ENCODE measurements around the gene GRID2. TPM values are rescaled to one million over a fixed set of nuclear protein-coding genes. Genes with fewer than 3 reads are reported as not detected.

GRID2 gene
- total and polyA plus RNA-seq, 2 of the 4 experiments (the other 2 are of a cell fraction), result under 0.01 TPM; not detected in 1

- Histone ChIP-seq H2BK120ac (ENCODE audit: low read depth, low read length) (no peak overlapping the region), H2BK20ac (ENCODE audit: low read depth, low read length) (no peak overlapping the region), H3K56ac (ENCODE audit: extremely low read depth, insufficient read depth, low read length) (no peak overlapping the region), H3K36me3 (ENCODE audit: control insufficient read depth, insufficient read depth, low read length) (no peaks in the 10 kb centered on the region), H3K27ac (ENCODE audit: insufficient read depth, low read length) (no peak overlapping the region), H2BK5ac (ENCODE audit: low read depth, low read length, poor library complexity, severe bottlenecking) (no peak overlapping the region), H3K27me3 (ENCODE audit: control insufficient read depth, insufficient read depth, low read length) (no peaks in the 10 kb centered on the region), H3K4me2 (ENCODE audit: low read depth, low read length) (no peak overlapping the region), H3K4me1 (ENCODE audit: control insufficient read depth, insufficient read depth, low read length) (no peaks in the 10 kb centered on the region), H4K20me1 (ENCODE audit: insufficient read depth, low read length) (no peaks in the 10 kb centered on the region), H3K9me3 (ENCODE audit: control insufficient read depth, insufficient read depth, low read length) (no peaks in the 10 kb centered on the region), H2AK5ac (ENCODE audit: low read depth, low read length) (no peak overlapping the region), H3K14ac (replicated peaks; ENCODE audit: low read depth, low read length) (no peak overlapping the region), H4K91ac (ENCODE audit: insufficient read depth, low read depth, low read length) (no peak overlapping the region), H4K8ac (ENCODE audit: low read depth in 2 of 2, low read length in 2 of 2) (no peak overlapping the region), H2AFZ (replicated peaks; ENCODE audit: low read length, poor library complexity) (no peak overlapping the region), H3K18ac (ENCODE audit: low read depth, low read length) (no peak overlapping the region), H3K4me3 (ENCODE audit: insufficient read depth, low read depth, low read length) (no peak overlapping the region), H3K9ac (ENCODE audit: low read depth, low read length) (no peak overlapping the region), H2BK15ac (ENCODE audit: low read depth, low read length) (no peak overlapping the region), H3K9me1 (ENCODE audit: insufficient read depth, low read length) (no peaks in the 10 kb centered on the region), H4K5ac (ENCODE audit: low read depth, low read length) (no peak overlapping the region), H3K23ac (ENCODE audit: low read depth, low read length) (no peak overlapping the region), H2AK9ac (replicated peaks; ENCODE audit: low read depth, low read length, poor library complexity) (no peak overlapping the region), H3K79me1 (ENCODE audit: low read depth in 1 of 2, low read length in 2 of 2) (no peaks in the 10 kb centered on the region), H3K4ac (ENCODE audit: low read depth, low read length) (no peak overlapping the region)
- no TSS peak for BruUV-seq (replicated peaks)
- no CpG with 5 or more reads among the region's 4 CpGs for WGBS, 2 experiments (ENCODE audit: extremely low coverage in 2 of 2, insufficient read length in 1 of 2)
- POLR2A ChIA-PET (ENCODE audit: unreplicated experiment), result no interaction called here
- ATAC-seq (ENCODE audit: low read depth) (no peak), DNase-seq (no peak)
- TF ChIP-seq RFX5 (IDR thresholded peaks at IDR 0.05; ENCODE audit: low read depth, low read length) (no peak), BHLHE40 (IDR thresholded peaks at IDR 0.05; ENCODE audit: low read depth, low read length) (no peak), NFE2L2 (IDR thresholded peaks at IDR 0.05; ENCODE audit: low read depth, low read length) (no peak)
- CTCF ChIA-PET, result interaction anchor here (0.6 kb wide), 1 partner anchor 770 kb away, joined by 3 read pairs; no protein-coding TSS in a partner anchor
- intact Hi-C loops (cut with micrococcal nuclease) (no loop called here), in situ Hi-C loops (cut with MboI; ENCODE audit: low sequenced_read_pairs) (no loop called here), dilution Hi-C loops (cut with HindIII; ENCODE audit: low sequenced_read_pairs, unreplicated experiment) (no loop called here)
Measured at GRCh38 chr4:92368653-92369052, 64.9 kb downstream of the GRID2 start.
